B cell (primary cell): ENCODE measurements around the gene CHD1. TPM values are rescaled to one million over a fixed set of nuclear protein-coding genes. Genes with fewer than 3 reads are reported as not detected.

ENCODE experiments used
- ATAC-seq: fragments of 200-7000 bp; cut with Tn5 transposase; one replicate; pipeline ENCODE4 v1.10.0; 2021; ENCODE audit warnings: low read depth, mild to moderate bottlenecking, moderate number of reproducible peaks, moderate library complexity
- CTCF ChIA-PET: fragments of 350-600 bp; sonication (Branson Sonifier 250); formaldehyde crosslinking; loops from one replicate; lab custom pipeline; 2021; ENCODE audit warnings: antibody characterized with exemption, inconsistent platforms; lab: Charles Lee
- POLR2A ChIA-PET: fragments of 350-600 bp; sonication (Branson Sonifier 250); formaldehyde crosslinking; loops from one replicate; lab custom pipeline; 2021; ENCODE audit warnings: antibody characterized with exemption; lab: Charles Lee
- DNase-seq: peaks from one replicate; pipeline ENCODE4 v3.0.0; 2013
- H2AFZ ChIP-seq: 2 replicates; pipeline ENCODE4 v1.6.1; 2012; ENCODE audit warnings: mild to moderate bottlenecking, low read depth, low read length; ENCODE audit not compliant: insufficient read depth, poor library complexity, severe bottlenecking
- H3K27ac ChIP-seq, 2 donors: 1 replicate in 1 of 2; 2 replicates in 1 of 2; pipeline ENCODE4 v1.5.1; 2012 to 2013; ENCODE audit warnings: low read length in 2 of 2, mild to moderate bottlenecking in 2 of 2, moderate library complexity in 1 of 2
- H3K27me3 ChIP-seq, 4 experiments: fragments of 200-600 bp in 1 of 4; sonication (generic) in 1 of 4; replicated peaks in 1 of 4; 1 replicate in 2 of 4; 2 replicates in 2 of 4; pipeline versions ENCODE4 v1.6.1 to v1.7.0; 2013 to 2016; ENCODE audit warnings: low read length in 3 of 4, mild to moderate bottlenecking in 2 of 4, mixed read lengths in 1 of 4, moderate library complexity in 1 of 4; ENCODE audit not compliant: insufficient read depth in 4 of 4, control insufficient read depth in 3 of 4; ENCODE audit errors: control extremely low read depth in 1 of 4
- H3K36me3 ChIP-seq, 2 experiments: replicated peaks in 1 of 2; 1 replicate in 1 of 2; 2 replicates in 1 of 2; pipeline versions ENCODE4 v1.6.1 to v1.7.1; 2013; ENCODE audit warnings: low read length in 1 of 2; ENCODE audit not compliant: insufficient read depth in 2 of 2, control insufficient read depth in 1 of 2; ENCODE audit errors: control extremely low read depth in 1 of 2, extremely low read depth in 1 of 2
- H3K4me1 ChIP-seq, 2 donors: fragments of 200-600 bp in 1 of 2; sonication (generic) in 1 of 2; 1 replicate in 1 of 2; 2 replicates in 1 of 2; pipeline versions ENCODE4 v1.5.1 to v1.6.1; 2013 to 2017; ENCODE audit warnings: low read length in 2 of 2; ENCODE audit not compliant: control insufficient read depth in 2 of 2, insufficient read depth in 2 of 2
- H3K4me2 ChIP-seq: replicated peaks from 2 replicates; pipeline ENCODE3; 2012; ENCODE audit warnings: mild to moderate bottlenecking, low read depth, low read length; ENCODE audit not compliant: poor library complexity, severe bottlenecking
- H3K4me3 ChIP-seq, 5 experiments: fragments of 200-600 bp in 1 of 5; sonication (generic) in 1 of 5; 1 replicate in 3 of 5; 2 replicates in 2 of 5; pipeline versions ENCODE4 v1.5.1 to v1.7.0; 2011 to 2016; ENCODE audit warnings: low read length in 4 of 5, mild to moderate bottlenecking in 4 of 5, low read depth in 2 of 5, control low read depth in 1 of 5, moderate library complexity in 1 of 5; ENCODE audit not compliant: insufficient read depth in 1 of 5; ENCODE audit errors: control extremely low read depth in 1 of 5, extremely low read depth in 1 of 5
- H3K79me2 ChIP-seq: fragments of 200-600 bp; sonication (generic); one replicate; pipeline ENCODE4 v1.6.0; 2016; ENCODE audit warnings: low read length; ENCODE audit not compliant: control insufficient read depth, insufficient read depth
- H3K9ac ChIP-seq: fragments of 200-600 bp; sonication (generic); 2 replicates; pipeline ENCODE4 v1.6.1; 2017; ENCODE audit warnings: mild to moderate bottlenecking, low read length, moderate library complexity
- H3K9me3 ChIP-seq, 3 donors: one replicate each; pipeline versions ENCODE4 v1.6.1 to v1.7.1; 2013; ENCODE audit warnings: low read length in 2 of 3; ENCODE audit not compliant: control insufficient read depth in 2 of 3, insufficient read depth in 1 of 3; ENCODE audit errors: control extremely low read depth in 1 of 3
- H4K20me1 ChIP-seq: 2 replicates; pipeline ENCODE4 v1.6.0; 2012; ENCODE audit warnings: mild to moderate bottlenecking, low read length; ENCODE audit not compliant: insufficient read depth, control insufficient read depth, poor library complexity, severe bottlenecking
- H3K27ac Mint-ChIP-seq: one replicate; pipeline ENCODE4 v1.8.0; 2021; ENCODE audit warnings: mixed read lengths
- H3K27me3 Mint-ChIP-seq: one replicate; pipeline ENCODE4 v1.8.0; 2021; ENCODE audit warnings: mixed read lengths
- H3K4me1 Mint-ChIP-seq: one replicate; pipeline ENCODE4 v1.8.0; 2021; ENCODE audit warnings: mixed read lengths
- H3K4me3 Mint-ChIP-seq: one replicate; pipeline ENCODE4 v1.8.0; 2021; ENCODE audit warnings: mixed read lengths
- H3K9me3 Mint-ChIP-seq: one replicate; pipeline ENCODE4 v1.8.0; 2022; ENCODE audit warnings: mixed read lengths; ENCODE audit not compliant: insufficient read depth
- CTCF ChIP-seq: fragments of 200-600 bp; IDR thresholded peaks from one replicate; pipeline ENCODE4 v1.8.0; 2022; ENCODE audit warnings: antibody characterized with exemption, mild to moderate bottlenecking
- EZH2 ChIP-seq: IDR thresholded peaks from 2 replicates; pipeline ENCODE4 v1.6.1; 2012; ENCODE audit warnings: borderline replicate concordance, low read depth, mild to moderate bottlenecking, moderate library complexity, low read length; ENCODE audit not compliant: insufficient read depth, poor library complexity, severe bottlenecking
- WGBS: methylation state at CpG from one replicate; pipeline ENCODE4 v1.1.5; 2013; ENCODE audit warnings: missing lambda C conversion rate; ENCODE audit not compliant: insufficient coverage; 5-methylcytosine and 5-hydroxymethylcytosine counted together
- intact Hi-C: fragments of 100-400 bp; cut with micrococcal nuclease; formaldehyde crosslinking; loops from one replicate; pipeline ENCODE4 v1.10.0; 2022
- polyA minus RNA-seq: library from RNA; depleted of rRNA, polyadenylated mRNA; stranded (reverse); fragments of >200 nt; gene quantifications from 2 replicates; pipeline ENCODE4 v1.2.3, GENCODE V29; 2012
- polyA plus RNA-seq: library from polyadenylated mRNA; depleted of rRNA; stranded (reverse); fragments of >200 nt; gene quantifications from 2 replicates; pipeline ENCODE4 v1.2.3, GENCODE V29; 2012
- total RNA-seq, 2 donors: library from RNA; stranded (reverse); fragments of 120-200 nt in 1 of 2; gene quantifications; 1 replicate in 1 of 2; 2 replicates in 1 of 2; pipeline versions ENCODE4 v1.2.3 to v1.2.4, GENCODE V29; 2013 to 2022

Gene CHD1
- total RNA-seq = 91.4 and 96.1 TPM in 2 replicates
- total RNA-seq (2013) = 99.6 TPM
- polyA plus RNA-seq = 27.8 and 44.5 TPM in 2 replicates
- 27.9 and 57.6 TPM in 2 replicates for polyA minus RNA-seq

- Mint-ChIP-seq H3K27me3 (no peaks in the 10 kb centered on the region), H3K9me3 (peaks cover 2% of the 10 kb centered on the region), H3K4me3 (peak within 1 kb of the TSS; percentile 98), H3K4me1 (peaks cover 66% of the 10 kb centered on the region), H3K27ac (peak within 1 kb of the TSS; percentile 100)
- DNase-seq (peak; percentile 98), ATAC-seq (peak; percentile 62)
- peak within 1 kb of the TSS; percentile 100 for H3K9ac ChIP-seq
- peak within 1 kb of the TSS; percentile 72 for H2AFZ ChIP-seq
- peaks cover 14% of the 10 kb centered on the region for H4K20me1 ChIP-seq
- H3K79me2 ChIP-seq = peaks cover 77% of the 10 kb centered on the region
- peaks cover 39 to 49% of the 10 kb centered on the region in 2 donors for H3K4me1 ChIP-seq
- under 1% methylated on average over 93 of the region's 101 CpGs for WGBS
- peak within 1 kb of the TSS; percentile 99 to 100 for H3K27ac ChIP-seq
- peak within 1 kb of the TSS; percentile 81 for H3K4me2 ChIP-seq
- CTCF ChIA-PET = interaction anchor here (0.6 to 4.3 kb wide), 7 partner anchors 24 to 1974 kb away, joined by 3 to 32 read pairs (median 9); partner anchors contain the start of gene ST8SIA4
- H3K27me3 ChIP-seq = no peaks in the 10 kb centered on the region
- H3K4me3 ChIP-seq = peak within 1 kb of the TSS; percentile 92 to 99 (median 97)
- POLR2A ChIA-PET = interaction anchor here (0.8 to 2.6 kb wide), 10 partner anchors 15 to 131 kb away, joined by 3 to 22 read pairs (median 4); no protein-coding TSS in a partner anchor
- TF ChIP-seq EZH2 (no peak), CTCF (no peak)
- intact Hi-C loops = loop anchor here (1.0 to 5.0 kb wide), 9 partner anchors 23 to 1974 kb away; partner anchors contain the start of genes RGMB, RIOK2 and ST8SIA4
- H3K9me3 ChIP-seq = no peaks in the 10 kb centered on the region
- H3K36me3 ChIP-seq = peaks cover 4 to 20% of the 10 kb centered on the region in 2 experiments
Observed at GRCh38 chr5:98928873-98929709, at the start of gene CHD1. Gene CHD1, minus strand, starts transcription at chr5:98929007. Its CDS starts 2,621 bp downstream, at chr5:98926386.
